Dermis microvascular lymphatic vessel endothelial cell (primary cell): ENCODE measurements around the gene ACSF2. TPM values are rescaled to one million over a fixed set of nuclear protein-coding genes. Genes with fewer than 3 reads are reported as not detected.

Experiments used
- DNase-seq, 2 donors: peaks; one replicate each; pipeline versions ENCODE4 v3.0.0 to v3.0.0-alpha.2; 2010; ENCODE audit warnings: low read depth in 2 of 2
- total RNA-seq: library from RNA; depleted of rRNA; stranded (reverse); fragments of >200 nt; gene quantifications from 2 replicates; pipeline ENCODE4 v1.2.1, GENCODE V29; 2014

ACSF2 gene
- total RNA-seq, 1 donor from 2014 or later = 5.8 TPM

DNA sequence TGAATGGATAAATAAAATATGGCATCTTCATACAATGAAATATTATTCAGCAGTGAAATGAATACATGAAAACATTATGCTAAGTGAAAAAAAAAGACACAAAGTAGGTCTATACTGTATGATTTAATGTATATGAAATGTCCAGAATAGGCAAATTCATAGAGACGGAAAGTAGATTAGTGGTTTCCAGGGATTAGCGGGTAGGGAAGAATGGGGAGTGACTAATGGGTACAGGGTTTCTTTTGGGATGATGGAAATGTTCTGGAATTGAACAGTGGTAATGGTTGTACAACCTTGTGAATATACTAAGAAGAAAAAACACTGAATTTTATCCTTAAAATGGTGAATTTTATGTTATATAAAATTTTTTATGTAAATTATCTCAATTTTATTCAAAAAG is 73.7 kb downstream of the ACSF2 start:
- no peak for DNase-seq

- DNase-seq = peak; percentile 16 to 49
These were observed 75.0 kb downstream of the ACSF2 start for GRCh38 chr17:50501054-50501453.

- no peak for DNase-seq
These were observed 76.4 kb downstream of the ACSF2 start for GRCh38 chr17:50502301-50502990.

- DNase-seq = no peak
These were observed 79.6 kb downstream of the ACSF2 start for GRCh38 chr17:50505591-50506130.

DNA sequence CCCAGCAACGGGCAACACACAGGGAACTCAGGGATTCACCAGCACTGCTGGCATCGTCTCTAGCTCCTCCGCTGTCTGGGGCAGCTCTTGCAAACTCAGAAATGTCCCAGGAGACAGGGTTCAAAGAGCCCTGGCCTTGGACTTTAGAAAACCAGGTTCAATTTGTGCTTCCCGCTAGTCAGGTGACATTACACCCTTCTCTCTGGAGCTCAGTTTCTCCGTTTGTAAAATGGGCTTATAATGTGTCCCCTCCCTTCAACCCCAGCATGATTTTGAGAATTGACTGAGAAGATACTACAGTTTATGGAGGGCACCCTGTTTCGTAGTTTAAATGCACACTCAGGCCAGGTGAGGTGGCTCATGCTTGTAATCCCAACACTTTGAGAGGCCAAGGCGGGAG is 80.3 kb downstream of the ACSF2 start:
- DNase-seq = no peak

GRCh38 chr17:50507871-50508572 is 82.0 kb downstream of the ACSF2 start, which contains the start of gene MYCBPAP:
MYCBPAP (plus strand) TSS chr17:50508439; CDS start chr17:50508675, 236 bp downstream.
- DNase-seq = peak; percentile 30 to 88

- DNase-seq = no peak
These were observed 82.8 kb downstream of the ACSF2 start for GRCh38 chr17:50508573-50509460.

GRCh38 chr17:50511058-50511457 is 85.0 kb downstream of the ACSF2 start:
- DNase-seq = peak in 1 of 2 donors; percentile 24

GRCh38 chr17:50513495-50513894 is 87.5 kb downstream of the ACSF2 start:
- DNase-seq = no peak

GRCh38 chr17:50514388-50514787 is 88.4 kb downstream of the ACSF2 start:
- DNase-seq = no peak

GRCh38 chr17:50514936-50515702 is 89.1 kb downstream of the ACSF2 start:
- peak in 1 of 2 donors; percentile 35 for DNase-seq

- peak in 1 of 2 donors; percentile 45 for DNase-seq
These were observed 91.0 kb downstream of the ACSF2 start for GRCh38 chr17:50517011-50517410.

GRCh38 chr17:50517504-50518383 is 91.7 kb downstream of the ACSF2 start:
- DNase-seq = no peak

DNA sequence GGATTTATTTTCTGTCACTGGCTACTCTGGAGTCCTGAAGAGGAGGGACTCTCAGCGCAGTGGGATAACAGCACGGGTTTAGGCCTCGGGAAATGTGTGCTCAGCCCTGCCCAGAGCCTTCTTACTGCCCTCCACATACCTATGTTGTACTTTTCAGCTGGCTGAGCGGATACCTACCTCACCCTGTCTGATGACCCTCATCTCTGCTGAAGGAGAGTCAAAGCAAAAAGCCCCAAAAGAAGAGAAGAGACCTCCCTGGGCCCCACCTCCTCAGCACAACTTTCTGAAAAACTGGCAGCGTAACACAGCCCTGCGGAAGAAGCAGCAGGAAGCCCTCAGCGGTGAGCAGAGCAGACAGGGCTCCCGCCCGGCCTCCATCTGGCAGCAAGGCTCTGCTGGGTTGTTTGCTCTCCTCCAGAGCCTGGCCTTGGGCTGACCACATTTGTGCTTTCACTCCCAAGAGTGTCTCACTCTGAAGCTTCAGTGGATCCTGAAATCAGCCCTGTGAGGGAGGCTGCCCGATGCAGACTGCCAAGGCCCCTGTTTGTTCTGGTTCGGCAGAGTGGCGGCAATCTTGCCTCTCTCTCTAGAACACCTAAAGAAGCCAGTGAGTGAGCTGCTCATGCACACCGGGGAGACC is 92.5 kb downstream of the ACSF2 start:
- no peak for DNase-seq

- DNase-seq = peak in 1 of 2 donors; percentile 57
These were observed 93.3 kb downstream of the ACSF2 start for GRCh38 chr17:50519141-50519834.

DNA sequence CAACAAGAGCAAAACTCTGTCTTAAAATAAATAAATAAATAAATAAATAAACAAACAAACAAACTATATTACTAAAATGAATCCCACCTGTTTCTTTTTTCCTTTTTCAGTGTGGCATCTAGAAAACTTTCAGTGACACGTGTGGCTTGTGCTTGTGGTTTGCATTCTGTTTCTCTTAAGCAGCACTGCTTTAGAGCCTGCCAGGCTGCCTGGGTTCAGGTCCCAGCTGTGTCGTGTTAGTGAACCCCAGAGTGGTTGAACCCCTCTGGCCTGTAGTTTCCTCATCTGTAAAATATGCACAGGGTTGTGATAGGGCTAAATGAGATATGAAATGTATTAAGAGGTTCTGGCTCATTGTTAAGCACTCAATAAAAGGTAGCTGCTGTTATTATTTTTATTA is 94.5 kb downstream of the ACSF2 start:
- no peak for DNase-seq

GRCh38 chr17:50521514-50521913 is 95.5 kb downstream of the ACSF2 start:
- DNase-seq = no peak

DNA sequence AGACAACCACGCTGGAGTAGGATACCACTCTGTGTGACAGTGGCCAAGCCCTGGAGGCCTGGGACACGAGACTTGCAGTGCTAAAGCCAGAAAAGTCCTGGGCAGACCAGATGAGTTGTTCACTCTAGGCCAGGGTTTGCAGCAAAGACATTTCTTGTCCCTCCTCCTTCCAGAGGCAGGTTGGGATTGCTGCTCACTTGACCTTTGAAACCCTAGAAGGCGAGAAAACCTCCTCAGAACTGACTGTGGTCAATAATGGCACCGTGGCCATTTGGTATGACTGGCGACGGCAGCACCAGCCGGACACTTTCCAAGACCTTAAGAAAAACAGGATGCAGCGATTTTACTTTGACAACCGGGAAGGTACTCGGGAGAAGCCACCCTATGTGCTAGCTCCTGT is 96.7 kb downstream of the ACSF2 start:
- DNase-seq = no peak

DNA sequence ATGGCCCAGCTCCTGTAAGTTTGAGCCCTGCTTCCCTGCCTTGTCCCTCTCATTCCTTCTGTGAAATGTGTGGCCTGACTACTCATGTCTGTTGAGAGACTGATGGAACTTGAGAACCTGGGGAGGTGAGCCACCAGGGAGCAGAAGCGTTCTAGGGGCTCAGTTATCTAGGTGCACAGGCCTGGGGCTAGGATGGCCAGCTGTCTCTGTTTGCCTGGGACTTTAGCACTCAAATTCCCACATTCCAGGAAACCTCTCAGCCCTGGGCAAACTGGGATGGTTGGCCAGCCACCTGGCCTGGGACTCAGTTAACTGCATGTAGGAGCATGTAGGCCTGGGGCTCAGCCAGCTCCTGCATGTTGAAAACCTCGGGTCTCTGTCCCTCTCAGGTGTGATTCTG is 97.2 kb downstream of the ACSF2 start:
- DNase-seq = no peak
